SU-DHL-6 (cell line): Measurements from ENCODE around the gene TTYH3.

Source experiments
- H2AFZ ChIP-seq: fragments of 200-600 bp; sonication (generic); 2 replicates; pipeline ENCODE4 v1.6.1; 2014; ENCODE audit warnings: low read depth, mild to moderate bottlenecking, moderate library complexity, mixed read lengths, antibody characterized with exemption, low read length; ENCODE audit not compliant: severe bottlenecking
- H3F3A ChIP-seq: fragments of 200-600 bp; shearing (Covaris generic); 2 replicates; pipeline ENCODE4 v1.6.0; 2016; ENCODE audit warnings: antibody characterized with exemption, mild to moderate bottlenecking; ENCODE audit not compliant: insufficient read depth
- H3K27ac ChIP-seq: fragments of 200-600 bp; sonication (generic); 2 replicates; pipeline ENCODE4 v1.5.1; 2016; ENCODE audit warnings: low read depth, mild to moderate bottlenecking, low read length, moderate library complexity, mixed read lengths
- H3K27me3 ChIP-seq: fragments of 200-600 bp; sonication (generic), shearing (Covaris generic); 2 replicates; pipeline ENCODE4 v1.6.0; 2014; ENCODE audit warnings: mild to moderate bottlenecking, low read length
- H3K36me3 ChIP-seq: fragments of 200-600 bp; sonication (generic); 2 replicates; pipeline ENCODE4 v1.6.1; 2014; ENCODE audit warnings: mild to moderate bottlenecking, low read length, mixed read lengths
- H3K4me2 ChIP-seq: fragments of 300-600, 200-600 bp; shearing (Covaris generic), sonication (generic); 2 replicates; pipeline ENCODE4 v1.6.0; 2014; ENCODE audit warnings: low read length, low read depth, mild to moderate bottlenecking; ENCODE audit not compliant: poor library complexity, severe bottlenecking
- H3K4me3 ChIP-seq: fragments of 200-600 bp; sonication (generic); 2 replicates; pipeline ENCODE4 v1.5.1; 2014; ENCODE audit warnings: antibody characterized with exemption, low read length, mild to moderate bottlenecking, mixed read lengths; ENCODE audit not compliant: insufficient read depth, poor library complexity, severe bottlenecking
- H3K79me2 ChIP-seq: fragments of 200-600 bp; sonication (generic); 2 replicates; pipeline ENCODE4 v1.6.1; 2014; ENCODE audit warnings: mild to moderate bottlenecking, low read length, moderate library complexity; ENCODE audit not compliant: insufficient read depth
- H3K9ac ChIP-seq: fragments of 200-600 bp; sonication (generic); 2 replicates; pipeline ENCODE4 v1.7.0; 2014; ENCODE audit warnings: mild to moderate bottlenecking, low read length
- H3K9me2 ChIP-seq: fragments of 200-600 bp; sonication (generic); replicated peaks from 2 replicates; pipeline ENCODE4 v1.6.1; 2014; ENCODE audit warnings: low read length; ENCODE audit not compliant: insufficient read depth
- H3K9me3 ChIP-seq: fragments of 200-600 bp; sonication (generic); 2 replicates; pipeline ENCODE4 v1.6.1; 2014; ENCODE audit warnings: low read length, mixed read lengths; ENCODE audit not compliant: insufficient read depth
- H4K20me1 ChIP-seq: fragments of 200-600 bp; sonication (generic); 2 replicates; pipeline ENCODE4 v1.6.1; 2014; ENCODE audit warnings: low read depth, mild to moderate bottlenecking, antibody characterized with exemption, low read length, moderate library complexity, mixed read lengths
- CTCF ChIP-seq: fragments of 200-600 bp; sonication (generic); IDR thresholded peaks from one replicate; pipeline ENCODE4 v1.5.1; 2017; ENCODE audit warnings: antibody characterized with exemption, mild to moderate bottlenecking, low read length, moderate library complexity; ENCODE audit not compliant: insufficient read depth, poor library complexity, severe bottlenecking
- EZH2phosphoT487 ChIP-seq: fragments of 200-600 bp; sonication (generic), shearing (Covaris generic); conservative IDR thresholded peaks from 2 replicates; pipeline ENCODE4 v1.6.1; 2018; ENCODE audit warnings: mild to moderate bottlenecking, antibody characterized with exemption, low read length, moderate library complexity, mixed read lengths

Gene TTYH3

GRCh38 chr7:2701424-2701823 lies 69.6 kb downstream of the TTYH3 start:
- Histone ChIP-seq H2AFZ (no peak overlapping the region), H3K79me2 (no peaks in the 10 kb centered on the region), H3K27ac (no peak overlapping the region), H3F3A (peaks cover 20% of the 10 kb centered on the region), H3K4me3 (no peak overlapping the region), H3K36me3 (no peaks in the 10 kb centered on the region), H4K20me1 (no peaks in the 10 kb centered on the region), H3K4me2 (no peak overlapping the region), H3K27me3 (no peaks in the 10 kb centered on the region), H3K9me3 (no peaks in the 10 kb centered on the region), H3K9me2 (no peaks in the 10 kb centered on the region), H3K9ac (no peak overlapping the region)
- TF ChIP-seq EZH2phosphoT487 (no peak), CTCF (no peak)

DNA sequence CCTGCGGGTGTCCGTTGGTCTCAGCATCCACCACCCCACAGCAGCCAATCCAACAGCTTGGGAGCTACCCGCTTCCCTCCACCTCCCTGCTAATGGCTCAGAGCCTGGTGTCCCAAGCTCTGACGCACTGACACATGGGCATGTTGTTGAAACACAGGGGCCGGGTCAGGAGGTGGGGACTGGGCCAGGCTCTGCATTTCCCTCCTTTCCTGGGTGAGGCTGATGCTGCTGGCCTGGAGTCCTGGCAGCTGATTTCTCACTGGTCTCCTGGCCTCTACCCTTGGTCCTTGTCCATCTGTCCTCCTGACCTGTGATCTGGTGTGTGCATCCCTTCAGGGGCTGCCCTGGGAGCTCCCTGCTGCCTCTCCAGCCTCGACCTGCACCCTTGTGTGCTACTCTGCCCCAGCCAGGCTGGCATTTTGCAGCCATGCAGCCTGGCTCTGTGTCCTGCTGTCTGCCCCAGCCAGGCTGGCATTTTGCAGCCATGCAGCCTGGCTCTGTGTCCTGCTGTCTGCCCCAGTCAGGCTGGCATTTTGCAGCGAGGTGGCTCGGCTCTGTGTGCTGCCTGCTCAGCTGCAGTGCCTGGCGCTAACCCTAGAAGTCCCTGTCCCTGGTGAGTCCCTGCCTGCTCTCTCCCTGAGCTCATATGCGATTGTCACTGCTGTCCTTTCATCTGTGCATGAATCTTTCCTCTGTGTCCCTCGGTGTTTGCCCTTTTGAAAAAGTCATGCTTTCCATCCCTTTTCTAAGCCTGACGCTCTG lies 70.2 kb downstream of the TTYH3 start:
- H3K9me3 ChIP-seq, result no peaks in the 10 kb centered on the region
- no peak overlapping the region for H3K4me2 ChIP-seq
- no peaks in the 10 kb centered on the region for H3K36me3 ChIP-seq
- no peak overlapping the region for H3K9ac ChIP-seq
- no peak overlapping the region for H2AFZ ChIP-seq
- H3K27ac ChIP-seq, result no peak overlapping the region
- H4K20me1 ChIP-seq, result no peaks in the 10 kb centered on the region
- no peak overlapping the region for H3K4me3 ChIP-seq
- H3F3A ChIP-seq, result peaks cover 20% of the 10 kb centered on the region
- no peak for TF ChIP-seq EZH2phosphoT487
- TF ChIP-seq CTCF, result no peak
- no peaks in the 10 kb centered on the region for H3K27me3 ChIP-seq
- H3K9me2 ChIP-seq, result no peaks in the 10 kb centered on the region
- H3K79me2 ChIP-seq, result no peaks in the 10 kb centered on the region

DNA sequence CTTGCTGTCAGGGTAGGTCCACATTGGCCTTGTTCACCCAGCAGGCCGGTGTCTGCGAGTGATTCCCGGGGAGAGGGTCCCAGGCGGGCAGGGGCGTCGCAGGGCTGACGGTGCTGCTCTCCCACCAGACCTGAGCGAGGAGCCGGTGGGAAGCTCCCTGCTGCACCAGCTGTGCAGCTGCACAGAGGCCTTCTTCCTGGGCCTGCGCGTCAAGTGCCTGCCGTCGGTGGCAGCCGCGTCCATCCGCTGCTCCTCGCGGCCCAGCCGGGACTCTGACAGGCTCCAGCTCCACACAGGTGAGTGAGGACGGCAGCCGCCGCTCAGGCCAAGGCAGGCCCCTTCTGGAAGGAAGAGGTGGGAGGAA lies 70.8 kb downstream of the TTYH3 start:
- no peak for TF ChIP-seq CTCF
- no peak for TF ChIP-seq EZH2phosphoT487
- Histone ChIP-seq H3K27ac (no peak overlapping the region), H3K36me3 (no peaks in the 10 kb centered on the region), H3K9me2 (no peaks in the 10 kb centered on the region), H4K20me1 (no peaks in the 10 kb centered on the region), H2AFZ (no peak overlapping the region), H3F3A (peaks cover 18% of the 10 kb centered on the region), H3K27me3 (no peaks in the 10 kb centered on the region), H3K4me3 (no peak overlapping the region), H3K4me2 (no peak overlapping the region), H3K79me2 (no peaks in the 10 kb centered on the region), H3K9me3 (no peaks in the 10 kb centered on the region), H3K9ac (no peak overlapping the region)
